ENCODE results near the gene CYBRD1.

The CYBRD1 gene

GRCh38 chr2:171602352-171602751 lies 80.1 kb downstream of the CYBRD1 start:
- DNase-seq (ENCODE audit: low read depth), result no peak
